Testis (tissue), 2 donors: ENCODE data around the gene CKM.

Source experiments
- CTCF ChIP-seq, 3 experiments: fragments of 450-650 bp in 2 of 3; fragments of 200-600 bp in 1 of 3; sonication (generic) in 1 of 3; IDR thresholded peaks; one replicate each; pipeline ENCODE4 v1.5.1; 2016 to 2019; ENCODE audit warnings: antibody characterized with exemption in 3 of 3, mild to moderate bottlenecking in 2 of 3, moderate library complexity in 1 of 3
- POLR2A ChIP-seq: fragments of 450-650 bp; IDR thresholded peaks from one replicate; pipeline ENCODE4 v1.6.1; 2017; ENCODE audit warnings: antibody characterized with exemption, mild to moderate bottlenecking, moderate library complexity

- TF ChIP-seq POLR2A (no peak), CTCF (IDR thresholded peaks at IDR 0.05) (no peak)
These were observed 22.8 kb upstream of the CKM start for GRCh38 chr19:45345506-45345860.
